K562 (cell line): ENCODE measurements around the gene TRAF5. TPM values are rescaled to one million over a fixed set of nuclear protein-coding genes. Genes with fewer than 3 reads are reported as not detected.

ENCODE experiments used
- ATAC-seq: fragments of 200-7000 bp; cut with Tn5 transposase; 3 replicates; pipeline ENCODE4 v1.9.1; 2020; ENCODE audit warnings: moderate library complexity
- BruUV-seq: library from RNA; stranded (reverse); fragments of 400-500 nt; replicated peaks from 2 replicates; lab custom pipeline; 2021; lab: Mats Ljungman, UMichigan
- CTCF ChIA-PET: fragments of 300-600 bp; formaldehyde crosslinking; extraction: SDS; loops from one replicate; lab custom pipeline; 2021; ENCODE audit warnings: low intra/inter-chr PET ratio; lab: Yijun Ruan, JAX
- POLR2A ChIA-PET: fragments of 300-600, 350-650 bp; sonication (Branson Sonifier 250); formaldehyde crosslinking; extraction: SDS; loops from one replicate; lab custom pipeline; 2021; ENCODE audit warnings: antibody characterized with exemption, inconsistent platforms; lab: Yijun Ruan, JAX
- DNase-seq, 4 experiments: peaks; one replicate each; pipeline versions ENCODE4 v3.0.0 to v3.0.0-alpha.2; 2011 to 2018; ENCODE audit warnings: low spot score in 3 of 4, mixed read lengths in 3 of 4; ENCODE audit errors: extremely low read depth in 1 of 4
- FAIRE-seq: peaks from 2 replicates; lab custom pipeline; 2011; peaks lifted over from hg19 to GRCh38; lab: Jason Lieb, UNC
- H2AFZ ChIP-seq: 2 replicates; pipeline ENCODE4 v1.6.0; 2011; ENCODE audit warnings: low read depth, low read length, control low read depth, inconsistent platforms
- H3K27ac ChIP-seq: fragments of 200-600 bp; 3 replicates; pipeline ENCODE4 v1.8.0; 2011; ENCODE audit warnings: low read depth, mild to moderate bottlenecking, control low read depth, inconsistent platforms, low read length, moderate library complexity, mixed read lengths; ENCODE audit errors: extremely low read depth
- H3K27me3 ChIP-seq, 2 experiments: fragments of 300-600 bp in 1 of 2; 2 replicates in 1 of 2; 3 replicates in 1 of 2; pipeline versions ENCODE4 v1.6.0 to v1.8.0; 2011; ENCODE audit warnings: inconsistent platforms in 2 of 2, low read length in 2 of 2, mild to moderate bottlenecking in 1 of 2, mixed read lengths in 1 of 2, moderate library complexity in 1 of 2; ENCODE audit not compliant: control insufficient read depth in 2 of 2, insufficient read depth in 2 of 2
- H3K36me3 ChIP-seq: fragments of 300-600 bp; 3 replicates; pipeline ENCODE4 v1.8.0; 2011; ENCODE audit warnings: mild to moderate bottlenecking, low read length, inconsistent platforms; ENCODE audit not compliant: control insufficient read depth, insufficient read depth
- H3K4me1 ChIP-seq, 2 experiments: fragments of 200-600 bp in 1 of 2; replicated peaks in 1 of 2; 2 replicates in 1 of 2; 3 replicates in 1 of 2; pipeline versions ENCODE4 v1.5.1 to v1.8.0; 2011; ENCODE audit warnings: inconsistent platforms in 2 of 2, low read length in 2 of 2, mild to moderate bottlenecking in 1 of 2, mixed read lengths in 1 of 2, moderate library complexity in 1 of 2; ENCODE audit not compliant: control insufficient read depth in 2 of 2, insufficient read depth in 2 of 2
- H3K4me2 ChIP-seq: 2 replicates; pipeline ENCODE4 v1.6.1; 2011; ENCODE audit warnings: low read length, control low read depth, inconsistent platforms, mixed read lengths; ENCODE audit not compliant: insufficient read depth
- H3K4me3 ChIP-seq: fragments of 200-600 bp; sonication (generic), shearing (Covaris generic); 2 replicates; pipeline ENCODE4 v1.5.1; 2016; ENCODE audit warnings: control low read depth, inconsistent platforms
- H3K79me2 ChIP-seq: fragments of 200-600 bp; 3 replicates; pipeline ENCODE4 v1.8.0; 2011; ENCODE audit warnings: low read length, inconsistent platforms; ENCODE audit not compliant: control insufficient read depth, insufficient read depth
- H3K9ac ChIP-seq, 2 experiments: 2 replicates each; pipeline versions ENCODE4 v1.6.0 to v1.6.1; 2011; ENCODE audit warnings: low read depth in 2 of 2, low read length in 2 of 2, control low read depth in 1 of 2, inconsistent platforms in 1 of 2, mild to moderate bottlenecking in 1 of 2, mixed read lengths in 1 of 2; ENCODE audit not compliant: insufficient read depth in 1 of 2
- H3K9me1 ChIP-seq: one replicate; pipeline ENCODE4 v1.6.0; 2011; ENCODE audit warnings: inconsistent platforms, mild to moderate bottlenecking, low read length, moderate library complexity; ENCODE audit not compliant: control insufficient read depth, insufficient read depth
- H3K9me3 ChIP-seq: replicated peaks from 2 replicates; pipeline ENCODE4 v1.5.1; 2011; ENCODE audit warnings: low read depth, low read length, inconsistent platforms; ENCODE audit not compliant: control insufficient read depth, insufficient read depth
- H4K20me1 ChIP-seq: replicated peaks from 2 replicates; pipeline ENCODE4 v1.6.1; 2011; ENCODE audit warnings: low read length, inconsistent platforms, mixed read lengths; ENCODE audit not compliant: control insufficient read depth, insufficient read depth
- ARHGAP35 ChIP-seq: fragments of 450-650 bp; IDR thresholded peaks from 2 replicates; pipeline ENCODE4 v1.6.1; 2018; ENCODE audit not compliant: partially characterized antibody
- BDP1 ChIP-seq: IDR thresholded peaks from 3 replicates; pipeline ENCODE4 v1.6.1; 2011; ENCODE audit not compliant: insufficient read length, insufficient read depth
- CREBBP ChIP-seq: IDR thresholded peaks from one replicate; pipeline ENCODE4 v1.6.1; 2012; ENCODE audit warnings: low read depth, mild to moderate bottlenecking, control low read depth, inconsistent platforms, low read length
- ETV6 ChIP-seq, 3 experiments: fragments of 150-350 bp in 1 of 3; sonication (generic) in 1 of 3; formaldehyde crosslinking in 1 of 3; IDR thresholded peaks; 2 replicates each; pipeline versions ENCODE4 v1.6.1 to v1.8.0; 2014 to 2022; ENCODE audit warnings: borderline replicate concordance in 2 of 3, low read depth in 2 of 3, antibody characterized with exemption in 1 of 3, low read length in 1 of 3, mild to moderate bottlenecking in 1 of 3, missing genetic modification reagents in 1 of 3
- FOXJ2 ChIP-seq: fragments of 200-800 bp; sonication (Bioruptor generic); IDR thresholded peaks from 2 replicates; pipeline ENCODE4 v1.6.1; 2016; ENCODE audit warnings: missing genetic modification characterization, missing compliant biosample characterization
- GMEB1 ChIP-seq: fragments of 250-450 bp; sonication (Bioruptor Pico); IDR thresholded peaks from 2 replicates; pipeline ENCODE4 v1.4.0; 2020; ENCODE audit warnings: mild to moderate bottlenecking
- HNRNPUL1 ChIP-seq: fragments of 200-400 bp; formaldehyde crosslinking; IDR thresholded peaks from 2 replicates; pipeline ENCODE4 v1.6.1; 2017; ENCODE audit warnings: low read length
- KAT7 ChIP-seq: sonication (generic); formaldehyde crosslinking; IDR thresholded peaks from 2 replicates; pipeline ENCODE4 v1.8.0; 2022; ENCODE audit warnings: missing genetic modification reagents, mild to moderate bottlenecking, borderline replicate concordance
- MAFG ChIP-seq: fragments of 450-650 bp; conservative IDR thresholded peaks from 2 replicates; pipeline ENCODE4 v1.6.1; 2016; ENCODE audit warnings: missing genetic modification characterization, missing compliant biosample characterization
- MCM5 ChIP-seq: fragments of 450-650 bp; IDR thresholded peaks from 2 replicates; pipeline ENCODE4 v1.6.1; 2016; ENCODE audit warnings: low read depth
- POU5F1 ChIP-seq: fragments of 150-350 bp; IDR thresholded peaks from 2 replicates; pipeline ENCODE4 v1.6.1; 2014; ENCODE audit warnings: borderline replicate concordance, low read length, low read depth, mild to moderate bottlenecking; ENCODE audit not compliant: partially characterized antibody
- PTBP1 ChIP-seq: fragments of 200-400 bp; formaldehyde crosslinking; IDR thresholded peaks from 2 replicates; pipeline ENCODE4 v1.6.1; 2017; ENCODE audit warnings: low read depth, low read length
- RBM25 ChIP-seq: fragments of 200-400 bp; formaldehyde crosslinking; IDR thresholded peaks from 2 replicates; pipeline ENCODE4 v1.6.1; 2018; ENCODE audit warnings: low read length, low read depth, moderate library complexity; ENCODE audit not compliant: severe bottlenecking
- SAFB ChIP-seq: fragments of 200-400 bp; formaldehyde crosslinking; IDR thresholded peaks from 2 replicates; pipeline ENCODE4 v1.6.1; 2017; ENCODE audit warnings: low read depth, low read length, borderline replicate concordance
- ZNF274 ChIP-seq: IDR thresholded peaks from 2 replicates; pipeline ENCODE4 v1.6.1; 2011; ENCODE audit warnings: low read depth, mild to moderate bottlenecking, low read length, moderate library complexity, borderline replicate concordance
- ZNF280A ChIP-seq: fragments of 450-650 bp; IDR thresholded peaks from 2 replicates; pipeline ENCODE4 v1.6.1; 2018; ENCODE audit warnings: mild to moderate bottlenecking, low read depth; ENCODE audit not compliant: partially characterized antibody
- ZNF583 ChIP-seq: fragments of 250-450 bp; sonication (Bioruptor Pico); IDR thresholded peaks from 2 replicates; pipeline ENCODE4 v1.4.0; 2020
- WGBS: fragments of 100-300 bp; shearing (Covaris generic); methylation state at CpG from one replicate; pipeline ENCODE4 v1.1.6; 2016; ENCODE audit warnings: low coverage, mixed read lengths; ENCODE audit not compliant: insufficient coverage; ENCODE audit errors: missing lambda C conversion rate; 5-methylcytosine and 5-hydroxymethylcytosine counted together
- in situ Hi-C: fragments of 300-500 bp; cut with MboI; formaldehyde crosslinking; loops from 4 replicates; pipeline ENCODE4 v1.15.0; 2018; ENCODE audit warnings: inconsistent platforms, mixed read lengths
- intact Hi-C: fragments of 100-400 bp; cut with micrococcal nuclease; formaldehyde crosslinking; loops from 2 replicates; pipeline ENCODE4 v1.14.2; 2022
- polyA plus RNA-seq, 8 experiments: library from polyadenylated mRNA; depleted of rRNA in 4 of 8; stranded (reverse) in 5 of 8; unstranded in 3 of 8; fragments of >200 nt; fragmentation: Nextera tagmentation in 2 of 8; fragmentation: Illumina TruSeq in 1 of 8; extraction: Ambion mirVana in 2 of 8; extraction: Trizol in 1 of 8; gene quantifications; 2 replicates each; pipeline versions ENCODE4 v1.2.1 to v1.2.3, GENCODE V29; 2011 to 2014; ENCODE audit warnings: inconsistent platforms in 1 of 8, missing spikeins in 1 of 8
- total RNA-seq, 7 experiments: library from RNA; depleted of rRNA in 6 of 7; stranded (reverse); fragments of >200 nt in 6 of 7; fragmentation: Illumina TruSeq in 2 of 7; extraction: Trizol in 2 of 7; gene quantifications; 2 replicates each; pipeline versions ENCODE4 v1.2.1 to v1.2.3, GENCODE V29; 2011 to 2021; ENCODE audit warnings: low replicate concordance in 1 of 7

Gene TRAF5
- total and polyA plus RNA-seq, 9 of the 15 experiments (the other 6 are each of a cell fraction or from before 2014, with no cell fraction given): 2.0 to 9.3 (median 5.3) TPM

GRCh38 chr1:211345719-211346118 is 19.1 kb downstream of the TRAF5 start (continued):
- TF ChIP-seq HNRNPUL1 (no peak), ZNF274 (no peak), ETV6 (IDR thresholded peaks at IDR 0.05; ENCODE audit: borderline replicate concordance in 1 of 2, low read depth in 2 of 2, low read length in 1 of 2) (no peak), ETV6 (CRISPR knock-in tag; IDR thresholded peaks at IDR 0.05; ENCODE audit: borderline replicate concordance) (no peak), GMEB1 (CRISPR knock-in tag) (no peak), CREBBP (no peak), BDP1 (no peak)

DNA sequence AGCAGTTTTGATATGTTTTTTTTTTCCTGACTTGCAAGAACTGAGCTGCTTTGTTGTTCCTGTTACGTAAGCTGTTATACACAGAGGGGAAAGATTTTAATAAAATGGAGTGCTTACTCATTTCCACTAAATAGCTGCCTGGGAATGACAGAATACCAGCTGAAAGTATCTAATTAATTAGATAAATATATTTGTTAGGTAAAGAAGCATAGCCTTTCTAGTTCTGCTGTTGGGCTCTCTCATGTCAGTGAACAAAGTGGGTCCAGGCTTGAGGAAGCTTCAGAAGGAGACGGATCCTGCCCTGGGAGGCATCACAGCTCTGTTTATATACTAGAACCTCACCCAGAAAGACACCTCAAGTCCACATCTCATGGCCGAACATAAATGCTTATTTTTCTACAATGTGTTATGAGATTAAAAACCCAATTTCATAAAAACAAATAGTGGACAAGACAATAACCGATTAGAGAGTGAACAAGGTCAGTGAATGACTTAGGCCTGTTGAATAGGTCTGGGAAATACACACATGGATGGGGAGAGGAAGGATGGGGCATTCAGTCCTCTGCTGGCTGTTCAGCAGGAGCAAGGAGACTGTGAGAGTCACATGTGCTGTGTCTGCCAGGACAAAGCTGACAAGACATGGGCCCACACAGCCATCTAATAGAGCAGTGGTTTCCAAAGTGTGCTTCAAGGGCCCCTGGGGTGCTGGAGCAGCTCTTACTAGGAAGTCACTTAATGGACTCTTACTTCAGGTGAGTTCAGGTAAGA is 20.6 kb downstream of the TRAF5 start:
- ChIA-PET CTCF (no interaction called here), POLR2A (interaction anchor here (0.7 to 4.5 kb wide), 6 partner anchors 9 to 28 kb away, joined by 3 to 14 read pairs (median 6); no protein-coding TSS in a partner anchor)
- BruUV-seq: no TSS peak
- H3K9me1 ChIP-seq: no peaks in the 10 kb centered on the region
- DNase-seq: no peak
- intact Hi-C loops: no loop called here
- no peaks in the 10 kb centered on the region for H3K27me3 ChIP-seq
- 41% methylated on average over 4 of the region's 4 CpGs for WGBS
- no peak overlapping the region for H3K9ac ChIP-seq
- no peak overlapping the region for H2AFZ ChIP-seq
- H4K20me1 ChIP-seq: no peaks in the 10 kb centered on the region
- H3K9me3 ChIP-seq: no peaks in the 10 kb centered on the region
- no peak; the same call in 2 of the 3 replicates for ATAC-seq
- in situ Hi-C loops: no loop called here
- no peak overlapping the region for H3K27ac ChIP-seq
- H3K4me3 ChIP-seq: no peak overlapping the region
- H3K36me3 ChIP-seq: no peaks in the 10 kb centered on the region
- H3K4me1 ChIP-seq: peaks cover 0 to 18% of the 10 kb centered on the region in 2 experiments; a peak in 3 of 5 replicates
- no peak for FAIRE-seq
- H3K79me2 ChIP-seq: no peaks in the 10 kb centered on the region
- no peak overlapping the region for H3K4me2 ChIP-seq
- TF ChIP-seq SAFB (no peak), ARHGAP35 (no peak), KAT7 (no peak), PTBP1 (no peak), RBM25 (no peak), ZNF280A (no peak), POU5F1 (no peak), FOXJ2 (tag) (no peak), MCM5 (no peak), ZNF583 (CRISPR knock-in tag) (no peak), MAFG (tag) (no peak)
